NCI-H2196 (cell line): ENCODE results near the gene ANKRD44.
"Not testable (repeated sequence)": the region's sequence is repeated elsewhere in the genome, so short reads cannot be mapped to it uniquely, and the experiment has no call there.

Source experiments
- DNase-seq: peaks from one replicate; lab custom pipeline; 2025; ENCODE audit not compliant: unreplicated experiment; lab: John Stamatoyannopoulos, UW

The ANKRD44 gene

GRCh38 chr2:197240018-197240417, 70.6 kb downstream of the ANKRD44 start:
- DNase-seq: not testable (repeated sequence)

- no peak for DNase-seq
Observed at GRCh38 chr2:197239434-197239833, 71.1 kb downstream of the ANKRD44 start.

GRCh38 chr2:197238043-197238365, 72.6 kb downstream of the ANKRD44 start:
- DNase-seq: no peak

- DNase-seq: no peak
Observed at GRCh38 chr2:197237291-197238042, 73.1 kb downstream of the ANKRD44 start.

- no peak for DNase-seq
Observed at GRCh38 chr2:197236816-197237215, 73.8 kb downstream of the ANKRD44 start.

- DNase-seq: no peak
Observed at GRCh38 chr2:197236159-197236558, 74.4 kb downstream of the ANKRD44 start.

GRCh38 chr2:197235711-197236110, 74.9 kb downstream of the ANKRD44 start:
- no peak for DNase-seq

- no peak for DNase-seq
Observed at GRCh38 chr2:197234671-197235191, 75.8 kb downstream of the ANKRD44 start.

GRCh38 chr2:197233473-197233872, 77.1 kb downstream of the ANKRD44 start:
- no peak for DNase-seq

GRCh38 chr2:197232010-197232409, 78.6 kb downstream of the ANKRD44 start:
- DNase-seq: no peak

- DNase-seq: no peak
Observed at GRCh38 chr2:197229509-197230443, 80.8 kb downstream of the ANKRD44 start.

GRCh38 chr2:197223451-197223850, 87.1 kb downstream of the ANKRD44 start:
- DNase-seq: no peak

- no peak for DNase-seq
Observed at GRCh38 chr2:197219636-197220035, 90.9 kb downstream of the ANKRD44 start.

- no peak for DNase-seq
Observed at GRCh38 chr2:197217541-197217940, 93.0 kb downstream of the ANKRD44 start.

GRCh38 chr2:197216361-197216979, 94.1 kb downstream of the ANKRD44 start:
- no peak for DNase-seq

GRCh38 chr2:197215748-197216360, 94.7 kb downstream of the ANKRD44 start:
- DNase-seq: no peak

- no peak for DNase-seq
Observed at GRCh38 chr2:197212344-197213262, 98.0 kb downstream of the ANKRD44 start.

GRCh38 chr2:197211881-197212342, 98.7 kb downstream of the ANKRD44 start:
- no peak for DNase-seq

GRCh38 chr2:197210430-197210829, 100.2 kb downstream of the ANKRD44 start:
- DNase-seq: no peak
